NCI-H1092 (cell line): ENCODE results near the gene JAKMIP1.

Source experiments
- DNase-seq: peaks from one replicate; lab custom pipeline; 2025; lab: John Stamatoyannopoulos, UW

Gene JAKMIP1

GRCh38 chr4:6119507-6120020 lies 80.8 kb downstream of the JAKMIP1 start:
- no peak for DNase-seq

GRCh38 chr4:6118201-6118600 lies 82.1 kb downstream of the JAKMIP1 start:
- no peak for DNase-seq

- peak; percentile 66 for DNase-seq
Observed at GRCh38 chr4:6116696-6117285, 83.6 kb downstream of the JAKMIP1 start.

DNA sequence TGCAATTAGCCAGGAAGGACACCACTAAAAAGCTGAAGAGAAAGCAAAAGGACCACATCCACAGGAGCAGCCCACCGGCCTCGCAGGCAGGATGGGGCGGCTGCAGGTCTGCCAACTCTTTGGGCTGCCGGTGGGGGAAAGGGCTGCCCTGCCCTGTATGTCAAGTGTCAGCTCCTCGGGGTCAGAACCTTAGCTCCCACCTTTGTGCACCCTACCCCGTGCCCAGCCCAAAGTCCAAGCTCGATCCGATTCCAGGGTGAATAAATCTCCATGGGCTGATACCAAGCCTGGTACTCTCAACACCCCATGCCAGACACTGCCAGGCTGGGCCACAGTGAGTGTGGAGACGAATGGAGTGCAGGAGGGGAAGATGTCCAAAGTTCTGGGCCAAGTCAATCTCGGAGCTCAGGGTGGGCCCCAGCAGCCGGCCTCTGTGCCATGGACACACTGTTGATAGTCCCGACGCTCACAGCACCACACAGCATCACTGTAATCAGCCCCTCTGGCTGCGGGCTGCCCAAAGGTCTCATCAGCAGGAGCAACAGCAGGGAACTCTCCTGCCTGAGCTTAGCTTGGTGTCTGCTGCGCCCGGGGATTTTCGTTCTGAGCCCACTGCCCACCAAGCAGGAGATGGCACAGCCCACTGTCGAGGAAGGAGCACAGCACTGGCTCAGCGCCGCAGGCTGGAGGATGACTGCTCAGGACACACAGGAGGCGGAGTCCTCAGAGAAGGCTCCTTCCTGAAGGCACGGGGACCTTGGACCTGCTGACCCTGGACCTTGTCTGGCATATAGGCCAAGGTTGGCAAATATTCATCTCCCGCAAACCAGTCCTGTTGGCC lies 84.4 kb downstream of the JAKMIP1 start:
- no peak for DNase-seq

DNA sequence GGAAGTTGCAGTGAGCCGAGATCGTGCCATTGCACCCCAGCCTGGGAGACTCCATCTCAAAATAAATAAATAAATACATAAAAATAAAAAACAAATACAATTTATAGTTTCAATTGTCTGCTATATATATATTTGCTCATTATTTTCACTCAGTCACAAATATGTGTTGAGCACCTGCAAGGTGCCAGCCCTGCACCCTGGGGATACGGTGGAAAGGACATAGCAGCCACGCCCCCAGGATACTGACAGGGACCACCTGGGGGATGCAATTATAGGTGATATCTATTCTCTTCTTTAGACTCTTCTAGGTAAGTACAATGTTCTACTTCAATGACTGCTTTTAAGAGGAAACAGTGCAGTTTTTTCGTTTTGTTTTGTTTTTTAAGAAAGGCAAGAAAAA lies 85.0 kb downstream of the JAKMIP1 start:
- DNase-seq: no peak

- DNase-seq: no peak
Observed at GRCh38 chr4:6114601-6115000, 85.7 kb downstream of the JAKMIP1 start.

DNA sequence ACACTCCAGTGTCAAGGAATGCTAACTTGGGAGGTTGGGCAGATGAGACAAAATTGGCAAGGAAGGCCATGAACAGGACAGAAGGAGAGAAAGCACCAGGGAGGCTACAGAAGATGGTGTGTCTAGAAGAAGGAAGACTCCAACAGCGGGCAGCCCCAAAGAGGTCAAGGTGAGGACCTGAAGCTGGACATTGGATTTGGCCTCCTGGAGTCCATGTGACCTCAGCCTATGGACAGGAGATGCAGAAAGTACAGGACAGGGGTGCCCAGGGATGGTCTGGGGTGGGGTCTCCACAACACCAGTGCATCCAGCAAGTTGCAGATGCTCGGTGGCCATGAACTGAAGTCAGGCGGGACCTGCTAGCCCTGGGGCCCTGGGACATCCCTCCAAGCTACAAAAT lies 86.2 kb downstream of the JAKMIP1 start:
- no peak for DNase-seq

- no peak for DNase-seq
Observed at GRCh38 chr4:6113641-6114040, 86.7 kb downstream of the JAKMIP1 start.

DNA sequence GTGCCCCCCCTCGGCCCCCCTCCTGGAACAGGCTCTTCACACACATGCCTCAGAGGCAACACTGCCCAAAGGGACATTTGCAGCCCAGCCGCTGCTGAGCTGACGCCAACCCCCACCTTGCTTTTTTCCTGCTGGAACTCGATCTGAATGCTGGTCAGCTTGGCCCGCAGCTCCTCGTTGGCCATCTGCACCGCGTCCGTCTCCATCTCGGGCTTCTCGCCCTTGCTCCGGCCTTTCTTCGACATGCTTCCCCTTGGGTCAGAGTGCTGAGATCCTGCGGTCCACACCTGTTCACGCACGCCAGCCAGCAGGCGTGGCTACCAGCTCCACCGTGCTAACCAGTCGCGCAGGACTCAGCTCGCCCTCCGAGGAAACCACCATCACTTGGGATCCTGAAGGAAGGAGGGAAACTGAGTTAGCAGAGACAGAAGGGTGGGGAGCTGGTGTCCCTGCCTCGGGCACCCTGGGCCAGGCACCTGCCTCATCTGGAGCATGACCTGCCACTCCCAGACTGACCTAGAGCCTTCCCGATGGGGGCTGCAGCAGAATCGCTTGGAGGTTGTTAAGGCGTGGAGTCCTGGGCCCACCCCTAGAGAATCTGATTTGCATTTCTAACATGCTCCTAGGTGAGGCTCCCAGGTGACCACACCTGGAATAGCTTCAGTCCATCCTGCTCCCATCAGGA lies 87.6 kb downstream of the JAKMIP1 start:
- no peak for DNase-seq

DNA sequence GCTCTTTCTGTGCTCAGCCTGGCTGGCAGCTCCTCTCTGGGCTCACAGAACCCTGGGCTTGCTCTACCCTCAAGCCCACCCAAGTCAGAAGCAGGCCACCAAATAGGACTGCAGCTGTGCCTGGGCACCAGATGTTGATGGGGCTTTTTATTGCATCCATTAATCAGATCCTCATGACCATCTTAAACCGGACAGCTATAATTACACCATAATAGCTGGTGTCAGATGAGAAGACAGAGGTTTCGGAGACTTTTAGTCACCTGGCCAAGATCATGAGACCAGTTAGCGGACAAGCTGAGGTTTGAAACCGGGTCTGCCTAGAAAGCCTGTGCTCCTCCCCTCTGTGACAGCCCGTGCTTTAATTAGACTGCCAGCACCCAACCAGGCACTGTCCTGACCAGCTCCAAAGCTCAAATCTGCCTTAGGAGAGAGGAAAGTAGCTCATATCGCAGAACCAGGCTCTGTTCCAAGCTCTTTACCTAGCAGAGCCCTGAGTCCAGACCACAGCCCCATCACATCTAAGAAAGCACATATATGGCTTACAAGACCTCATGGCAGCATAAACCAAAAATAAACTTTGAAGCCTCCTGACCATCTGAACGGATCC lies 88.9 kb downstream of the JAKMIP1 start:
- DNase-seq: no peak

GRCh38 chr4:6110681-6111353 lies 89.5 kb downstream of the JAKMIP1 start:
- DNase-seq: no peak

GRCh38 chr4:6109842-6110560 lies 90.3 kb downstream of the JAKMIP1 start:
- DNase-seq: no peak

GRCh38 chr4:6107886-6108285 lies 92.5 kb downstream of the JAKMIP1 start:
- no peak for DNase-seq

DNA sequence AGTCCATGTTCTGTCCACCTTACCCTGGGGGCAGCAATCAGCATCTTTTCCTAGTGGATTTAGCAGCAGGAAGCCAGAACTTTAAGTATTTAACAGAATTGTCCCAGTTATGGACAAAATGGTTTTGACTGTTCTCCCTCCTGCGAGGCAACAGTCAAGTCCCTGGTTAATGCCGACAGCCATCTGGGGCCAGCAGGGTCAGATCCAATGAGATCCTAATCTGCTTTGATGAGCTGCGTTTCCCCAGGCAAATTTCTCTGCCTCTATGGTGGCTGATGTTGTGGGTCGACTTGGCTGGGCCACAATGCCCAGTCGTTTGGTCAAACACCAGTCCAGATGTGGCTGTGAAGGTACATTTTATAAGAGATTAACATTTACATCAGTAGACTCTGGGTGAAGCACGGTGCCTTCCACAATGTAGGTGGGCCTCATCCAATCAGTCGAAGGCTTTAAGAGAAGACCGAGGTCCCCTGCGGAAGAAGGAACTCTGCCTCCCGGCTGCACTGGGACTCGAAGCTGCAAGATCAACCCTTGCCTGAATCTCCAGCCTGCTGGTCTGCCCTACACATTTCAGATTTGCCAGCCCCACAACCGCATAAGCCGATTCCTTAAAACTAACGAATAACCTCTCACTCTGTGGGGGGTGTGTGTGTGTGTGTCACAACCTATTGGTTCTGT lies 93.1 kb downstream of the JAKMIP1 start:
- DNase-seq: no peak

DNA sequence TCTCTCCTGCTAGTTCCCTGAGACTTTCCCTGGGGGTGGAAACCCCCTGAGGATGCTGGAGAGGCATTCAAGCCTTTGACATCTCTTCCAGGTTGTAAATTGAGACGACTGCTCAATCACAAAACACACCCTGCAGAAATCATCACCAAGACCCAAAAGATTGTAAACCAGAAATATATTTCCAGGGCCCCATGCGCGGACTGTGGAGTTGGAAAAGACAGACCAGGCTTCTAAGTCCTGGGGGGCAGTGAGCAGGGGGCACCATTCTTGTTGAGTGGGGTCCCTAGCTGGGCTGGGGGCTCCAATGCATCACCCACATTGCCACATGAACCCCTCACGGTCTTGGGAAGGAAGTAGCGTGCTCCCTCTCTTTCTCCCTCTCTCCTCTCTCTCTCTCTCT lies 94.2 kb downstream of the JAKMIP1 start:
- no peak for DNase-seq

DNA sequence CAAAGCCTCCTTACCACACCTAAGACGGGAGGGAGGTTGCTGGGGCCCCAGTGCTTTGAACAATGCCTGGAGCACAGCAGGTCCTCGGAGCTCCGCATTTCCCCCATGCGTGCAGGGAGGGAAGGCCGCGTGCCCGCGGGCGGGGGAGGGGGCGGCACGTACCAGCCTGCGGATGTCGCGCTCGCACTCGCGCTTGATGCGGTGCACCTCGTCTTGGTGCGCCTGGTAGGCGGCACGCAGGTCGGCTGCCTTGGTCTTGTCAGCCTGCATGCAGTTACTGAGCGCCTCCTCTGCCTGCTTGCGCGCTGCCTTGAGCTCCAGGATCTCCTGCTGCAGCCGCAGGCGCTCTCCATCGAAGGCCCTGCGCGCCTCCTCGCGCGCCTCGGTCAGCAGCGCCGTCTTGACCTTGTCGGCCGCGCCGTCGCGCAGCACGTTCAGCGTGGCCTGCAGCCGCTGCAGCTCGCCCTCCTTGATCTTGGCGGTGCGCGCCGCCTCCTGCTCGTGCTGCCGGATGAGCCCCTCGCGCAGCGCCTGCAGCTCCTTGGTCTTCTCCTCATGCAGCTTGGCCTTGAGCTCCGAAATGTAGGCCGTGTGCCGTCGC lies 94.9 kb downstream of the JAKMIP1 start:
- no peak for DNase-seq

GRCh38 chr4:6104541-6105130 lies 95.7 kb downstream of the JAKMIP1 start:
- DNase-seq: no peak

GRCh38 chr4:6097581-6097980 lies 102.8 kb downstream of the JAKMIP1 start:
- DNase-seq: no peak

GRCh38 chr4:6095897-6096296 lies 104.5 kb downstream of the JAKMIP1 start:
- no peak for DNase-seq
